HG02973 (cell line): ENCODE results near the gene AKR1E2.
A peak's percentile ranks its signal among the peaks of the same experiment; 100 is the strongest.

Source experiments
- ATAC-seq: cut with Tn5 transposase; IDR thresholded peaks from one replicate; pipeline ENCODE4 v1.9.1; 2021; ENCODE audit warnings: moderate library complexity; ENCODE audit not compliant: unreplicated experiment

Gene AKR1E2

DNA sequence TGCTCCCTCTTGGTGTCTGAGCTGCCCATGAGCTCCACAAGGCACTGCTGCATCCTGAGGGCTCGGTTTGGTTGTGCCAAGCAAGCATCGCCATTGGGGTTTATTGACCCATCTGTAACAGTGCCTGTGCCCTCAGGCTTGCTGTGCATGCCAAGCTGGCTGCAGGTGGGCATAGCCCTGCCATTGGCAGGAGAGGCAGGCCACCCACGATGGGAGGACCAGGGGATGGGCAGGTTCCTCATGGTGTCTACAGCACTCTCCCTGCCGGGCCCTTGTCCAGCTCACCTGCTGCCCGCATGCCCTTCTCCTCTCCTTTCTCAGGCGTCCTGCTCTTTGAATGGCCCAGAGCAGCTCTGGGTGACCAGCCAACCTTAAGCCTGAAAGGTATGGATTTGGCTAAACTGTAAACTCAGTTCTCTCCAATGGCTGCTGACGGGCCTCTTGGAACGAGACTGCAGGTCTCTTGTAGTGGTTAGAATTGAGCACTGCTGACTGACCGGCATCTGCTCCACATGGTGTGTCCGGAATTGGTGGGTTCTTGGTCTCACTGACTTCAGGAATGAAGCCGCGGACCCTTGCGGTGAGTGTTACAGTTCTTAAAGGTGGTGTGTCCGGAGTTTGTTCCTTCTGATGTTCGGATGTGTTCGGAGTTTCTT lies 17.6 kb downstream of the AKR1E2 start:
- ATAC-seq: no peak

DNA sequence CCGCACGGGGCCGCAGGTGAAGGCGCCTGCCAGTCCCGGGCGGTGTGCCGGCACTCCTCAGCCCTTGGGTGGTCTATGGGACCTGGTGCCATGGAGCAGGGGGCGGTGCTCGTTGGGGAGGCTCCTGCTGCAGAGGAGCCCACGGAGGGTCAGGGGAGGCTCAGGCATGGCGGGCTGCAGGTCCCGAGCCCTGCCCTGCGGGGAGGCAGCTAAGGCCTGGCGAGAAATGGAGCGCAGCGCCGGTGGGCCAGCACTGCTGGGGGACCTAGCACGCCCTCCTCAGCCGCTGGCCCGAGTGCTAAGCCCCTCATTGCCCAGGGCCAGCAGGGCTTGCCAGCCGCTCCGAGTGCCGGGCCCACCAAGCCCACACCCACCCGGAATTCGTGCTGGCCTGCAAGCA lies 18.9 kb downstream of the AKR1E2 start:
- ATAC-seq: no peak

DNA sequence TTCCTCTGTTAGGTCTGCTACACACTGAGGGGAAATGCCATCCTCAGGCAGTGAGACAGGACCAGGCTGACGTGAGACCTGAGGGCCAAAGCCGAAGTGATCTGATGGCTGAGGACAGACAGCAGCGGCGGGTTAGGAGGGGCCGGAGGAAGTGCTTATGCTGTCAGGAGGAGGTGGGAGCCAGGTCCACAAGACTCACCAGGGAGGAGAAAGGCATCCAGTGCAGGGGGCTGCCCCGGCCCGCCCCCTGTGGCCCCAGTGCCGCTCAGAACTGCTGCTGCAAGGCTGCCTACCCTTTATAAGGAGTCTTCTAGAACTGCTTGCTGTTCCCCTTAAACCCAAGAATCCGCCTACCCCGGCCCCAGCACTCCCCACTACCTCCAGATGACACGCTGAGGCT lies 19.8 kb downstream of the AKR1E2 start:
- ATAC-seq: no peak

DNA sequence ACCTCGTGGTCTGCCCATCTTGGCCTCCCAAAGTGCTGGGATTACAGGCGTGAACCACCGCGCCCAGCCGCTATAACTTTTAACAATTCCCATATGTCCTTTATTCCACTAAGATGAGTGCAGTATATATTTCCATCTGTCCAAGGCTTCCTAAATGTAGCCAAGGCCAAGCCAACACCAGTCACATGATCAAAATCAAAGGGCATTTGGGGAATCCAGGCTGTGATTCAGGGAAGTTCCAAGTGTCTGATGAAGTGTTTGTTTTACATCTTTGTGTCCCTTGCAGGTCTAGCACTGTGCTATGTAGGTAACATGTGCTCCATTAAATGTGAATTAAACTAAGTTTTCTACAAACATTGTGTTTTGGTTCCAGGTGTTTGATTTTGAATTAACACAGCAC lies 20.8 kb downstream of the AKR1E2 start:
- no peak for ATAC-seq

DNA sequence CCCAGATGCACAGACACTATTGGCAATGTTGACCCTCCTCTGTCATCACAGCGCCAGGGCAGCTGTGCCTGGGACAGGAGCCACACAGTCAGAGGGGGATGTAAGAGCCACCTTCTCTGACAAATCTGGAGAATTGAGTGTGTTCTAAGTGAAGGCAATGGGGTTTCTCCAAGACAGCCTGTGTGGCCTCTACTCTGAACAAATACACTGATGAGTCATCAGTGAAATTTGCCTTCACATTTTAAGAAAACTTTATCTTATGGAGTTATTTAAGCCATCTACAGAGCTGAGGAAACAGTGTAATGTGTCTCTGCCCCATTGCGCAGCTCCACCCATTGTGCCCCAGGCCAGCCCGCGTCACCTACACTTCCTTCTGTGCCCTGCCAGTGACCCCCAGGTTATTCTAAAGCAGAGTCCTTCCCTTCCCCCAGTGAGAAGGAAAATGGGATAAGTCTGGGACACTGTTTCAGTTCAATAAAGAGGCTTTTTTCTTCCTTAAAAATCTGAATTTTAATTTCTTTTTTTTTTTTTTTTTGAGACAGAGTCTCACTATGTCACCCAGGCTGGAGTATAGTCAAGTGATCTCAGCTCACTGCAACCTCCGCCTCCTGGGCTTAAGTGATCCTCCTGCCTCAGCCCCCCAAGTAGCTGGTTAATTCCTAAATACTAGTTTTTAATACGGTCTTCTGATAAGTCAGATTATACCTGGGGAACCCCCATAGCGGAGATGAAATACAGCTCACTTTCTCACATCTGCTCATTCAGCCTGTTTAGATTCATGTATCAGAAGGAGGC lies 21.8 kb downstream of the AKR1E2 start:
- ATAC-seq: no peak

DNA sequence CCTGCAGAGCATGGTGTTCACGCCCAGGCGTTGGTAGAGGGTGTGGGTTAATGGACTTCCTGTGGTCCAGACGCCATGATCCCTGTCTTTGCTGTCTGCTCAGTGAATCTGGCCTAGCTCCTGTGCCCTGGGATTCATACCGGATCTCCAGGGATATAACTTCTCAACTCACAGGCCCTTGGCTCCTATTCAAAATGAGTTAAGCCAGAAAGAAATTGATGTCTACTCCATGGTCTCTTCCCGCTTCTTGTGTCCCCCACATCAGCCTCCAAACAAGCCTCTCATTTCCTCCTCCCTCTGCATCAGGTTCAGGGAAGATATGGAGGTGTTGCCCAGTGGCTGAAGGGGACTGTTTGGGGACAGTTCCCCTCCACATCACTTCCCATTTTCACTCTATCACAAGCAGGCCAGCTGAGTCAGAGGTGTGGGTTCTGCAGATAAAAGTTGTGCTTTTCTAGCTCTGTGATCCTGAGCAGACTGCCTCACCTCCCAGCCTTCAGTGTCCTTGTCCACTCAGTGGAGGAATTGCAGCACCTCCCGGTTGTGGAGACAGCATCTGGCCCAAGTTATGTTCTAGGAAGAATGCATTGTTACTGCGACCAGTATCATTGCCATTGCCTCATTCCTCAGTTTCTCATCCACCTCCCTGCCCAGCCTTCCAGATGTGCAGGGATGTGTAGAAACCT lies 22.5 kb downstream of the AKR1E2 start:
- no peak for ATAC-seq

DNA sequence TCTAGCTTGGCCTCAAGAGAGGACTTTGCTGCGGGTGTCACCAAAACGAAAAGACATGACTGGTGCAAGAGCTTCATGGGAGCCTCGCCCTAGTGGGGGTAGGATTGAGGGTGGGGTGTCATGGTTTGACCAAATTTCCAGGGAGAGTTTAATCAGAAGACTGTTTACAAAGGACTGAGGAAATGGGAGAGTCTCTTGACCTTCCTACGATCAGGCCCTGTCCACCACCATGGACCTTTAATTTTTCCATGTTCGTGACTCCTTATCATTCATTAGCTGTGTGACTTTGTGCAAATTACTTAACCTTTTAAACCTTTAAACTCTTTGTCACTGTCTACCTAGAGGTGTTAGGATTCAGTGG lies 23.0 kb downstream of the AKR1E2 start:
- ATAC-seq: no peak

DNA sequence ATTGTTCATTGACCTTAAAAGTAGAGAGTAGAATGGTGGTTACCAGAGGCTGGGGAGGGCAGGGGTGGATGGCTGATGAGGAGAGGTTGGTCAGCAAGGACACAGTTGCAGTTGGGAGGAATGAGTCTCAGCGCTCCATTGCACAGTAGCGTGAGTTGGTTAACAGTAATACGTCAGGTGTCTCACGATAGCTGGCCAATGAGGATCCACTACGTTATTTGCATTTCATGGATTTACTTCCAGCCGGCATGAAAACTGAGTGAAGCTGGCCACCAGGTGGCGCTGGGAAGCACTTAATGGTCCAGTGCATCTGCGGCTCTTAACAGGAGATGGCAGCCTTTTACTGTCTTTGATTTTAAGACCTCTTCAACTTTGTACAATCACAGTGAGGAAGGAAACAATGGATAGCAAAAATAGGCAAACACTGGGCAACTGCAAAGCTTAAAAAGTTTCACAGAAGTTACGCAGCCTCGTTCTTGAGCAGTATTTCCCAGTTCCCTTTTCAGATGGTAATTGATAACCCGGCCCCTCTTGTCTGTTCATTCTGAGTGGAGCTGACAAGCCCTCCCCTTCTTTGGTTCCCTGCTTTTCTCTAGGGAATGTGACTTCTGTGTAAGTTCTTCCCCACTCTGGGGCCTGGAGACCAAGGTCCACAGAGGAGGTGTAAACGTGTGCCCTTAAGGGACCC lies 23.7 kb downstream of the AKR1E2 start:
- peak; percentile 91 for ATAC-seq

DNA sequence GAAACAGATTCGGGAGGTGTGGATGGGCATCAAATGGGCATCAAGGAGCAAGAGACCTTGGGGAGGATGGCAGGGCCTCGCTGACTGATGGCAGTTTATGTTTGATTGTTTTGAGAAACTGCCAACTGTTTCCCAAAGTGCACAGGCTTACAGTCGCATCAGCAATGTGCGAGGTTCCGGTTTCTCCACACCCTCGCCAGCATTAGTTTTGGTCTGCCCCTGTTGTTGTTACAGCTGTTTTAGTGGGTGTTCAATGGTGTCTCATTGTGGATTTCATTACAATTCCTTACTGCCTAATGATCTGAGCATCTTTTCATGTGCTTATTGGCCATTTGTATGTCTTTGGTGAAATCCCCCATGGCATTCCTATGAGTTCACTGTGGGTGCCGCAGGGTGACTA lies 24.4 kb downstream of the AKR1E2 start:
- no peak for ATAC-seq

DNA sequence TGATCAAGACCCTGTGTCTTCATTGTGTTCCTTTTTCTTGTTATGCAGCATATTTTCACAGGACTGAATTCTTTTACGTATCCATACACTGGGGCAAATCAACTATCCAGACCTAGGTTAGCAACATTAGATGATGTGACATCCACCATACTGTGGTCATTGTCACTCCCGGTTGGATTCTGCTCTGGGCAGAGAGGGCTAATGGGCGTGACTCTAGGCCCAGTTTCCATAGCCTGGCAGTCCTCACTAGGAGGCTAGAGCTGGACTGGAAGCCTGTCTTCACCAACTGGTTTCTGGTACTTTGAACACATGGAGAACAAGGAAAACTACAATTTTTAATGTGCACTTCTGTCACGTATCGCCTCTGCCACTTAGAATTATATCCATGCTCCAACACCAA lies 25.2 kb downstream of the AKR1E2 start:
- no peak for ATAC-seq

DNA sequence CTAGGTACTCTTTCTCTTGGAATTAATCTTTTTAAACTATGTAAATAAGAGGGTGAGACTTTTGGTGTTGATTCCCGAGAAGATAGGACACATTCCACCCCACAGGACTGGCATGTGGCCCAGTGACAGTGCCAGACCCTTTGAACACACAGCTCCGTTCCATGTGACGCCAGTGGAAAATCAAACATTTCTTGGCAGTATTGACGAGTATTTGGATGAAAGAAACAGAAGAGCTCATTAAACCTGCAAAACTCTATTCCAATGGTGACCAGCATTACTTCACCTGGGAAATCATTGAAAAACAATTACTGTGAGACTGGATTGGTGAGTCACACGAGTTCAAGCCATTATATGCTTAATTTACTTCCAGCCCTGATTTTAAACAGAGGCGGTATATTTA lies 25.8 kb downstream of the AKR1E2 start:
- ATAC-seq: no peak

DNA sequence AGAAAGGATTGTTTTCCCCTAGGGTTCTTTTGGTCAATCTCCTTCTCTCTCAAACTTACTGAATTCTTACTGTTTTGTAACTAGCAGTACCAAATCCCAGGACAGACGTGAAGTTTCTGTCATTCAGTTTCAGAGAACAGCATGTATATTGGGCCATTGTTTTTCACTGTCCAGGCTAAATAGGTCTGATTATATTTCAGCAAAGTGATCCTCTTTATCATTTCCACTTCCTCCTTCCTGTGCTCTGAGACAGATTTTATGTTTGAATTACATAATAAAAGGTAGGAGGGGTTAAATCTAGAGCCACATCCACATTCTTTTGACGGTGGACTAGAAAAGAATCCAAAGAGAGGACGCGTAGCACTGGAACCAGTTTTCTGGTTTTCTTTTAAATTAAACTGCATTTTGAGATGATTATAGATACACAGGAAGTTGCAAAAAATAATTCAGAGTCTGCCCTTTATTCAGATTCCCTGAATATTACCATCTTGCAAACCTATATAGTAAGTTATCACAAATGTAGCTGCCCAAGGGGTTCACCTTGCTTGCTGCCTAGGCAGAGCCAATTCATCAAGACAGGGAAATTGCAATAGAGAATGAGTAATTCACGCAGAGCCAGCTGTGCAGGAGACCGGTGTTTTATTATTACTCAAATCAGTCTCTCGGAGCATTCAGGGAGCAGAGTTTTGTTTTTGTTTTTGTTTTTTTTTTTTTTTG lies 40.1 kb downstream of the AKR1E2 start:
- no peak for ATAC-seq

DNA sequence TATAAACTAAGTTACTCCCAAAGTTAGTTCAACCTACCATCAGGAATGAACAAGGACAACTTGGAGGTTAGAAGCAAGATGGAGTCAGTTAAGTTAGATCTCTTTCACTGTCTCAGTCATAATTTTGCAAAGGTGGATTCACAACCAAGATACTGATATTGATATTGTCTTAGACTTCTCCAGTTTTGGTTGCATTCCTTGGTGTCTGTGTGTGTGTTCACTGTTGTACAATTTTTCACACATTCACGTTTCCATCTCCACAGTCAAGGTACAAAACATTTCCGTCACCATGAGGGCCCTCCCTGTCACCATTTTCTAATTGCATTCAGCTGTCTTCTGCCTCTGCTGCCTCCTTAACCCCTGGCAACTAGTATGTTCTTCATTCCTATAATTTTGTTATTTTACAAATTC lies 41.1 kb downstream of the AKR1E2 start:
- ATAC-seq: no peak

DNA sequence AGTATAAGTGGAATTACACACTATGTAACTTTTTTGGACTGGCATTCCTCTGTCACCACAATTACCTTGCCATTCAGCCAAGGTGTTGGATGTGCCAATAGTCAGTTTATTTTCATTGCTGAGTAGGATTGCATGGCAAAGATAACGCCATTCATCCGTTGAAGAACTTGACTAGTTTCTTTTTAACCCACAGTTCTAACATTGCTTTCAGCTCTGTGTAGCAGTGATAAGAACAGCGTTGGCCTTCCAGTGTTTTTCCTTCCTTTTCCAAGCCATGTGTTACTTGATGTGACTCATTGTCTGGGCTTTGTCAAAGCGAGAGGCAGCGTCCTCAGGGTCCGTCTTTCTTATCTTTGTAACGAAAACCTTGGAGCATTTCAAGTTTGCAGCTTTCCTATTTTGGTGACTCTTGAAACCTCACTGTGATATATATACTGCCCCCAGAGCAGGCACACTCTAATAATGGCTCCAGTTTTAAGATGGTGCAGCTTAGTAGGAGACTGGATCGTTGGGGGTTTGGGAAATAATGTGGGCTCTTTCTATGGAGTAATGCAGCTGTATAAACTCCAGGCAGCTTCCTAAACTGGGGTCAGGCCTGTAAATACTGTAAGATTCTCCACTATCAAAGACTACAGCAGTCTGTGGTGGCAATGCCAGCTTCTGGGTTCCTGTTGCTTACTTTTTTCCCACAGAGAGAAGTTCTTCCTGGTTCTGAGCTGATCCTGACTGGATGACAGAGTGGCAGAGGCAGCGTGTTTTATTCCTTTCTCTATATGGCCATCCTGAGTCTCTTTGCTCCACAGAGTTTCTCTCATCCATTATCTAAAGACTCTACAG lies 41.7 kb downstream of the AKR1E2 start:
- no peak for ATAC-seq

DNA sequence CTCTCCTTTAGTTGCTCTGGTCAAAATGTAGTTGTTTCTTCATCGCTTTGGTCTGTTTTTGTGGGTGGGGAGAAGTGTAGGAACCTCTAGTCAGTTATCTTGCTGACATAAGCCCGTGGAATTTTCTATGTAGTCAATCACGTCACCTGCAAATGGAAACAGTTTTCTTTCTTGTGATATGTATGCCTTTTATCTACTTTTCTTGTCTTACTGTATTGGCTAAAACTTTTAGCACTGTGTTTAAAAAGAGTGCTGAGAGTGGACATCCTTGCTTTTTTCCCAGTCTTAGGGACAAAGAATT lies 42.3 kb downstream of the AKR1E2 start:
- ATAC-seq: no peak

DNA sequence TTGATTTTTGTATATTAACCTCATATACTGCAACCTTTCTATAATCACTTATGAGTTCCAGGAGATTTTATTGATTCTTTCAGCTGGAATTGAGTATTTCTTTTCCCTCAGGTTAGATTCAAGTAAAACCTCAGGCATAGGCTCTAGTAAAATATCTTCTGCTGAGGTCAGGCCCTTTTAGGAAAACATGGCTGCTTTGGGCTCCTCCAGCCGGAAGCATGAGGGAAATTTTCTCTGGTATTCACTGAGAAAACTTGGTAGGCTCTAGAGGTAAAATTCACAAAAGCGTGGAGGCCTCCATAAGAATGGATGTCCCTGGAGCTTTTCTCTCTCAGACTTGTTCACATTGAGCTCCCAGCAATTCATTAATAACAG lies 56.7 kb downstream of the AKR1E2 start:
- ATAC-seq: no peak

DNA sequence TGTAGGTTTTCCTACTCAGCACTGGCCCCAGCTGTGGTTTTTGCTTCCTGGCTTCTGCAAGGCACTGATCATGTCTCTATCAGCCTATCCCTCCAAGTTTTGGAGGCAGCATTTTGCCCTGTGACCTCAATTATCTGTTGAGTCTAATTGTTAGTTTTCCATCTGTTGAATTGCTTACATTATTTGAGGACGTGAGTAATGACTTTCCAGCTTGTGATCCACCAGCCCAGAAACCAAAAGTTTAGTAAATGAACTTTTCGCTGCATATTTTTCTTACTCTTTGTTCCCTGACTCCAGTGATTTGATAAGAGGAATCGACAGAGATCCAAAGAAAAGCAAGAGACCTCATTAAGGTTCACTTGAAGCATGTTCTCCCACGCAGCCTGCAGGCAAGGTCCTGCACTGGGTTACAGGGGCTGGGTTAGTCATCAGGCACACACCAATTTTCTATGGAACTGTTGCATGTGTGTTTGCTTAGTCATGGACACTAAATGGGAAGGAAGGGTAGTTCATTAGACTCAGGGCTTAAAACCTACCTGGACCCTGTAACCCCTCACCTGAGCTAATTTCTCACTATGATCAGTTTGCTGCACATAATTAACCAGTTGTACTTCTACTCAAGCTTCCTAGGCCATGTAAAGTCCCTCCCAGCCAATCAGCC lies 57.2 kb downstream of the AKR1E2 start:
- ATAC-seq: no peak

DNA sequence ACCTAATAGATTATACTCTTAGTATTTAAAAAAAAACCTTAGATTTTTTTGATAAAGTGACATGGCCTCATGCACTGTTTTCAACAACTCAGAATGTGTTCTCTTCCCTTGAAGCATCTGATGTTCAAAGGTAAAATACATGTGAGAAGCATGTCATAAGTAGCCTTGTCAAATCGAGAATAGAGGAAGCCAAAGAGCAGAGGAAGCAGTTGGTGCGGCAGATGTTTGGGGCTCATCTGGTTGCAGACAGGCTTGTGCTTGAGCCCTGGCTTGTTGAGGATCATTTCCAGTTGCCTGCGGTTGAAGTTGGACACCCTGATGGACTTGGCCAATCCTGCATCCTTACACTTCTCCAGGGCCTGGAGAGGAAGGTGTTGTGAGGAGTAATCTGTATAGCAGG lies 59.2 kb downstream of the AKR1E2 start:
- no peak for ATAC-seq

DNA sequence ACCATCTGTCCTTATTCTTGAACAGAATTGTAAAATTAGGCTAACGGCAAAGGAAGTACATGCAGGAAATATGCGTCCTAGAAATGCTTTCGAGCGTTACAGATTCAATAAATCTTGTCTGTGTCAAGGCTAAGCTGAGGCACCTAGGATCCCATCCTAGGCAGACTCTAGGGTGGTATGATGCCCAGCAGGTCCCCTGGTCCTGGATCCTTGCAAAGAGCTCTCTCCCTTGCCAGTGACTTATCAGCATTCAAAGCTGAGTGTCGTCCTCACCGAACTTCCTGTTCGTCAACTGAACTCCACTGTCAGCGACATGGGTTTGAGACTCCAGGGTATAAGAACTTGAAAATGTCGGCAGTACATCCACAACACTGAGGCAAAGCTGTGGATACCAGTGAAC lies 61.5 kb downstream of the AKR1E2 start:
- no peak for ATAC-seq

DNA sequence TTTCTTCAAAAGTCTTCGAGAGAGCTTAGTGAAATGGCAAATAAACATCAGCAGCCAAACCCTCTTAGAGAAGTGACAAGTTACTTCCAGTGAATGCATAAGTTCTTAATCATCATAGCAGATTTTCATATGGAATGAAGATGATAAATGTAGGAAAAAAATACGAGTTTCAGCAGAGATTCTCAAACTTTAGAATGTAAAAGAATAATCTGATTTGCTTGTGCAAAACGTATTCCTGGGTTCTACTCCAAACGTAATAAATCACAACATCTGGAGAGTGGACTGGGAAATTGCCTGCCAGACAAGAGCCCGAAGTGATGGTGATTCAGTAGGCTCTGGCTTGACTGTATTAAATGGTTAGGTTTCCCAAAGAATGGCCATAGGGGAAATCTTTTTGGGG lies 62.2 kb downstream of the AKR1E2 start:
- ATAC-seq: no peak
